Heart left ventricle (tissue), 13 donors: Measurements from ENCODE around the gene NFIA.

Source experiments
- CTCF ChIP-seq, 12 donors: fragments of 200-600 bp; sonication (generic) in 4 of 12; IDR thresholded peaks; one replicate each; pipeline versions ENCODE4 v1.5.0 to v1.8.0; 2018 to 2022; ENCODE audit warnings: antibody characterized with exemption in 12 of 12, mild to moderate bottlenecking in 5 of 12
- POLR2A ChIP-seq, 2 donors: fragments of 450-650 bp; IDR thresholded peaks; one replicate each; pipeline ENCODE4 v1.6.1; 2017; ENCODE audit warnings: antibody characterized with exemption in 2 of 2, mild to moderate bottlenecking in 2 of 2, moderate library complexity in 2 of 2
- donor health status: ischemic (EF 13 %, LVEDD 7.1; RV severe dilation, severe dysfunction).
- donor health status: DM: no; HTN: yes; CAD: no.
- donor health status: DM: no; HTN: no; CAD: no.
- donor health status: ischemic (EF 25% LVEDD 6.9; RV normal size, moderate dysfunction).
- donor health status: ischemic (EF 25% LVEDD 5.7; RV mildly dilated, moderate dysfunction).
- donor health status: ischemic (EF 35%, LVEDD 5.7; RV mildly dilated, moderate dysfunction).
- donor health status: nonischemic (EF 11% LVEDD 7.7; RV severe dilation, severe dysfunction).
- donor health status: DM: yes; HTN: yes; CAD: no.
- donor health status: PGD.
- donor health status: ischemic (EF 29% LVEDD 5.4; RV normal size, mild dysfunction).
- donor health status: nonischemic (EF 23%, LVEDD 6.1; RV moderate dilation, normal function).

GRCh38 chr1:61233121-61233660, 150.8 kb downstream of the NFIA start:
- TF ChIP-seq CTCF (IDR thresholded peaks at IDR 0.05) (no peak), POLR2A (IDR thresholded peaks at IDR 0.05) (no peak)
